ENCODE data around the gene TTC28.
"Not testable (repeated sequence)": the region's sequence is repeated elsewhere in the genome, so short reads cannot be mapped to it uniquely, and the experiment has no call there.

Gene TTC28

DNA sequence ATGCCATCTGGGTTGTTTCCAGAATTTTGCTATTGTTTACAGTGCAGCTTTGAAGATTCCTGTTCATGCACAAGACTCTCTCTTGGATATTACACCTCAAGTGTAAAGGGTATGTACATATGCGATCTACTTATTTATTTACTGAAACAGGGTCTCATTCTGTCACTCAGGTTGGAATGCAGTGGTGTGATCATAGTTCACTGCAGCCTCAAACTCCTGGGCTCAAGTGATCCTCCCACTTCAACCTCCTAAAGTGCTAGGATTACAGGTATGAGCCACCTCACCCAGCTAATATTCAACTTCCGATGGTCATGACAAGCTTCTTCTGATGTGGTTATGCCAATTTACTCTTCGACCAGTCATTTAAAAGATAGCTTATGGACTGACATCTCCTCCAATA lies 602.5 kb downstream of the TTC28 start:
- DNase-seq, result no peak

- DNase-seq, result peak; percentile 93
These were observed 604.2 kb downstream of the TTC28 start for GRCh38 chr22:28075358-28075981.

DNA sequence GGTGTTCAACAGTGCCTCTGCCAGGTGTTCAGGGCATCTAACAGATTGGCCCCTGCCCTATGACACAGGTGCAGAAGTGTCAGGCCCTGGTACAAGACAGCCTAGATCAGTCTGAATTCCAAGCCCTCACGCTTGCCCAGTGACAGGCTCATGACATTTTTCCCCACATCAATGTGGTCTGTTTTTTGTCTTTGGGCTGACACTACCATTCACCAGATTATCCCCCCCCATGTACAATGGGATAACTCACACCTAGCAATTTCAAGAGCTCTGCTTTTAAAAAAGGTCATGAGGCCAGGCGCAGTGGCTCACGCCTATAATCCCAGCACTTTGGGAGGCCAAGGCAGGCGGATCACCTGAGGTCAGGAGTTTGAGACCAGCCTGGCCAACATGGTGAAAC lies 605.1 kb downstream of the TTC28 start:
- DNase-seq, result no peak

DNA sequence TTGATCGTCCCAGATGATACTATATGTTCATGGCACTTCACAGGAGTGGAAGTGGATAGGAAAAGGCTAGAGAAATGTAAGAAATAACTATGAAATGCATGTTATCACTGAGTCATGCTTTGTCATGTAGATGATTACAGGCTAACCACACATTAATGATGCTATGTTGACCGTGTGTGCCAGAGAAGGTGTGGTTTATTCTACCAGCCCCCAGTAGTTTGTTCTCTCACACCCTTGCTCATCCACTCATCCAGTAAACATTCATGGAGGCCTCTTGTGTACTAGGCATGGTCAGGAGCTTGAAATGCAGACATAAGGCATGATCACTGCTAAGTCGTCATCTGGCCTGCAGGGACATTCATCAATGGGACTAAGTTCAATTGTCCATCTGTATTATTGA lies 607.6 kb downstream of the TTC28 start:
- DNase-seq, result peak; percentile 70

DNA sequence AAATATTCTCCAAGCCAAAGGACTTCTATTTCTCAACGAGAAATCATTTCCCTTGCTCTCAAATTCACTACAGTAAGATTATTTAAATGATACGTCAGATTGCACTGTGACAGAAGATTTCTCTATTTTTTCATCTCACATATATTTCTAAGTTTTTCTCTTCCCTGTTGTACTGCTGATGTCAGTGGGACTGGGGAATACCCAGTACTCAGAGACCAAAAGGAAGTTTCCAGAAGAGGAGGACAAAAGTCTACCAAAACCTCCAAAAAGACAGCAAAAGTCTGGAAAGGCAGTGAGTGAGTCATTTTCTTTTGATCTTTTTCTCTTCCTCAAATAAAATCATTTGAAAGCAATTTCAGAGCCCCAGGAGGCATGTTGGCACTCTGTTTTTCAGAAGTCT lies 610.8 kb downstream of the TTC28 start:
- peak; percentile 17 for DNase-seq

DNA sequence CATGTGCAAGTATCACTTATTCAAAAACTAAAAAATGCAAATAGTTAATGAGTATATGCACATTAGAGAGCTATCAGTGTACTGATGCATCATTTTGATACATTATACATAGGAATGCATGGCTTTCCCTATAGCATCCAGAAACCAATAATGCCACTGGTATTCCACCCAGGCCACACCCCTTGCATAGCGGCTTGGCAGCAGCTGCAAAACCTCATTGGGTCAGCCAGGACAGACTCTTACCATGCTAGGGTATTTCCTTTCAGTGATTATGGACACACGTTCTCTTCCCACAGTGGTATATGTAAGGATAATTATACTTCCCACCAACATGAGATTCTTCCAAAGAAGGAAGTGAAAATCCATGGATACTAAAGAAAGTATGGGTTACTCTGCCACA lies 614.7 kb downstream of the TTC28 start:
- peak; percentile 60 for DNase-seq

DNA sequence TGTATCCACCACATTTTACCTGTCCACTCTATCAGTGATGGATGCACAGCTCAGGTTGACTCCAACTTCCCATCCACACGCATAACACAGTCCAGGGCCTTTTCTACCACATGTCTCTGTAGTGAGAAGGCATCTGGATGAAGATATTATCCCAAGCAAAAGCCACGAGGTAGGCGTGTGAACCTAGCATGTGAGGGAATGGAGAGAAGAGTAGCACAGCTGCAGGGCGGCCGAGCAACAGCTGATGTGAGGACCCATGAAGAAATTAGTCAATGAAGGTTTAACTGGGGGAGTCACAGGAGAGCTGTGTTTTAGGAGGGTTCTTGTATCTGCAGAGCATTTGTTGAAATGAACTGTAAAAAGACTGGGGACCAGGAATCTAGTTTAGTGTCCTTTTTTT lies 616.0 kb downstream of the TTC28 start:
- no peak for DNase-seq

GRCh38 chr22:28060594-28060993 lies 619.0 kb downstream of the TTC28 start:
- not testable (repeated sequence) for DNase-seq

DNA sequence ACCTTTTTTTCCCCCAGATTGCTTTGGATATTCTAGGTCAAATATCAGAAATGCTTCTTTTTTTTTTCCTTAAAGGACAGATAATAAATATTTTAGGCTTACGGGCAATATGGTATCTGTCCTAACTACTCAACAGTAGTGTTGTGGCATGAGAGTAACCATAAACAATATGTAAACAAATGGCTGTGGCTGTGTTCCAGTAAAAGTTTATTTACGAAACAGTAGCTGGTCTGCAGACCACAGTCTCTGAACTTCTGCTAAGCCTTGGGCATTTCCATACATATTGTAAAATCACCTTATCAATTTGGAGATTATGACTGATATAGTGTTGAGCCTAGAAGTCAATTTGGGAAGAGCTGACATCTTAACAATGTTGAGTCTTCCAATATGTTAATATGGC lies 621.6 kb downstream of the TTC28 start:
- no peak for DNase-seq

DNA sequence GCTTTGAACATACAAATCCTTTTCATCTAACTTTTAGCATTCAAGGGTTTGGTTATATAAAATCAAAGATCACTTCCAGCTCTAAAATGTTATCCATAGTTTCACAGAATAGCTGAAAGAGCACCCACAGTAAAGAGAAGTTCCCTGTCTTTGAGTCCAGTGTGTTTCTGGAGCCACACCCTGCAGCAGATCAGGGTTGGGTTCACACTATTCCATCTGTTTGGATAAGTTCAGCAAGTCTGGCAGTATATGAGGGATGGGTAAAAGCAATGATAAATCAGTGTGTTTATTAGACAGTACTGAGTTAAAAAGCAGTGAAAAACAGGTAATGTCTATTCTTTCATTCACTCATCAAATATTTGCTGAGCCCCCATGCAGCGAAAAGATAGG lies 624.8 kb downstream of the TTC28 start:
- no peak for DNase-seq

- peak; percentile 66 for DNase-seq
These were observed 625.5 kb downstream of the TTC28 start for GRCh38 chr22:28053896-28054818.

GRCh38 chr22:28052825-28053269 lies 626.8 kb downstream of the TTC28 start:
- DNase-seq, result no peak

GRCh38 chr22:28051787-28052356 lies 627.8 kb downstream of the TTC28 start:
- DNase-seq, result peak; percentile 67

- DNase-seq, result no peak
These were observed 628.4 kb downstream of the TTC28 start for GRCh38 chr22:28051091-28051786.

DNA sequence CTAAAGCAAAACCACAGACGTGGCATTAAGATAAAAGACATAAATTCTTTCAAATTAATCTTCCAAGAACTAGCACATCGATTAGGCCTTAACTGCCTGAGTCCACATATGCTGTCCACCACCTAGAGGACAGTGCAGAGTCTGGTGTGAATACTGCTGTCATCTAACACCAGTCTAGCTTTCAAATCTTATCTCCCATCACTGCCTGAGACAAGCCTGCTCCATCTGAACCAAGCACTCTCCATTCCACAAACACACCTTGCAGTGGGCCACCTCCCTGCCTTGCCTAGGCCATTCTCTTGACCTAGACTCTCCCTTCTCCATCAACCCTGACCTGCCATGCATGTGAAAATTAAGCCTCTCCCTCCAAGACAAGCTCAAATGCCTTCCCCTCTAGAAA lies 631.1 kb downstream of the TTC28 start:
- DNase-seq, result no peak

DNA sequence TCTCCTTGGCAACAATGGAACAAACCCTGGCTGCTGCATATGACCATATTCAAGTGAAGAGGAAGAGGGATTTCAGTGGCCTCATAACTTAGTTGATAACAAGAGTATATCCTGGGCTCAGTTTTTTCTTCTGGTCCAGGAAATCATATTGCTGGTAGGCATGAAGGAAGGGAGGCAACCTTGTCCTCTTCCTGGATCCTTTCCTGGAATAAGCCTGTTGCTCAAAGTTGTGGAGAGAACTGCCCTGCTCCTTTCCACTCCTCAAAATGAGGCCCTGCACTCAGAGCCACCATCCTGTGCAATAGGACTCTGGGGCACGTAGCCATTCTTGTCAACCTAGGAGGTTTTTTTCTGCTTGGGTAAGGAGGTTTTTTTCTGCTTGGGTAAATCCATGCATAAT lies 631.9 kb downstream of the TTC28 start:
- DNase-seq, result no peak

DNA sequence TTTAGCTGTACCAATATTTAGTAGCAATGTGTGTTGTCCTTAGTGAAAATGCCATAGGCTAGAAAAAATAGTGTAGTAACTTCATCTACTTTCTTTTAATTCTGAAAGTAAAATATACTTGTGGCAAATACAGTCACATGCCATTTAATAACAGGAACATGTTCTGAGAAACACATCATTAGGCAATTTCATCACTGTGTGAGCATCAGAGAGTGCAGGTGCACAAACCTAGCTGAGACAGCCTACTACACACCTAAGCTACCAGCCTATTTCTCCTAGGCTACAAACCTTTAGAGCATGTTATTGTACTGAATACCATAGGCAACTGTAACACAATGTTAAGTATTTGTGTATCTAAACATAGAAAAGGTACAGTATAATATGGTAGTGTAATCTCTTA lies 633.5 kb downstream of the TTC28 start:
- DNase-seq, result no peak

DNA sequence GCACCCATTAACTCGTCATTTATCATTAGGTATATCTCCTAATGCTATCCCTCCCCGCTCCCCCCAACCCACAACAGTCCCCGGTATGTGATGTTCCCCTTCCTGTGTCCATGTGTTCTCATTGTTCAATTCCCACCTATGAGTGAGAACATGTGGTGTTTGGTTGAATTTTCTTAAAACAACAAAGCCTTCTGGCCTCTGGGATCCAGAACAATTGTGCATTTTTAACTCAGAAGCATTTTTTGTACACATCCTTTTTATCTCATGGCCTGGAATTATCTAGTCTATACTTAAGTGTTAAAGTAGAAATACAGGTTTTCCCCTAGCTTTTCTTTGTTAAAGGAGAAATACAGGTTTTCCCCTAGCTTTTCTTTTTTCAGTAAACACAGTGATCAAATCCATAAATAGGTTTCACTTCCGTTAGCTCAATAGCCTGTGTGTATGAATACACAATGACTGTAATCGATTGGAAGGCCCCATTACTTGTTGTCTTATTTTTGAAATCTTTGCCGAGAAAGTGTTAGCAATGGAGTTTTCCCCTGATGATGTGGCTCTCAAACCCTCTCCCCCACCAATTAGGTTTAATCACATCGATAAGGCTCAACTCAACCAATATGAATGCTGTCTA lies 635.0 kb downstream of the TTC28 start:
- no peak for DNase-seq

DNA sequence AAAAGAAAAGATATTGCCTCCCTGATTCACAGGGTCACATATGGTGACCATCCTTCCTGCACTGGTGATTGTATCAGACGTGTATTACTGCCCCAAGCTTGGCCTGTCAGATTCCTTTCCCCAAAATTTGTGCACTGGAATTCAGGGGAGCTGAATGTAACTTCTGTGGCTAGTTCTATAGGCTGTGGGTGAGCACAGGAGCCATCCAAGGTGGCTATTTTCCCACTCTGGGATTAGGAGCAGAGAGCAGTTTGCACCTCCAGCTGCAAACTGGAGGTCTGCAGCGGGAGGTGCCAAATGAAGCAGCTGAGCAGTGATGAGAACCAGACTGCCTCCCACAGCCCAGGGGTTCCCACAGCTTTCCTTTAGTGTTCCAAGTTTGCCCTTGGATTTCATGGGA lies 636.4 kb downstream of the TTC28 start:
- no peak for DNase-seq

DNA sequence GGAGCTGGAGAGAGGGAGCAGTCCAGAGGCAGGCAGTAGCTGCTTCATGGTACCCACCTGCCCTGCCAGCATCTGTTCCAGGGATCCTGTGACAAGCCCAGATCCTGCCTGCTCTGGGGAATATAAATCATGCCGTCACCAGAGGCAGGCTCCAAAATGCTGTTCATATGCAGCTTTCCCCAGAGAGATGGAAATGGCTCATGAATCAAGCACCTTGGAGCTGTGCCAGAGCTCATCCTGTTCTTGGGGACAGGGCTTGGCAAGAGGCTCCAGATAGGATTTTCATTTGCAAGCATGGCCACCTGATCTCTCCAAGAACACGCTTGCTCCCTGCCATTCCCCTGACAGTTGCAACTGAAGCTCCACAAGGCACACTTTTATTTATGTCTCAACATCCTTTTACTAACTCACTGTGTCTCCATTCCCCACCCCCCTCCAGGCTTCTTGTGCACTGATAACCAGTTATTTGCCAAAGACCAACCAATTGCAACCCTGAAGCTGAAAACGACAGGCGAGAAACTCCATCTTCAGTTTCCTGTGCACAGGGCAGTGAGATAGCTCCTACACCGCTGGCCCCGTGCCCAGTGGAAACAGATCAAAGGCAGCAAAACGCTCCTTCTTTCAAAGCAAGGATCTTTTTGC lies 644.8 kb downstream of the TTC28 start:
- peak; percentile 88 for DNase-seq

- no peak for DNase-seq
These were observed 645.4 kb downstream of the TTC28 start for GRCh38 chr22:28034145-28034759.

DNA sequence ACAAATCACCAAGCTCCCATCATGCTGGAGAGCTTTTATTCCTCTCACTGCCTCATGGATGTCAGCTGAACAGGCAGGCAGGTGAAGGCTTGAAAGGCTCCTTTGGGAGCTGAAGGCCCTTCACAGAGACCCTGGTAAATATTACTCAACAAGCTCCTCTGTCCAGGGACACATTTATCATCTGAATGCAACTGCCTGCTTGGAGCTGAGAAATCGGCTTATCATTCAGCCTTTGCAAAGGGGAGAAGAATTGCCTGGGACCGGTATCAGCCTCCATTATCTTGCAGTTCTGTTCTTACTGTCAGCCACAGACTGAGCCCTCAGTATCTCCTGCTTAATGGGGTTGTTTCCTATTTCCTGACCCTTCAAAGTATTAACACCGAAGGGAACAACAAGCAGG lies 646.8 kb downstream of the TTC28 start:
- DNase-seq, result no peak
